Bronchial epithelial cell (primary cell): ENCODE data around the gene F5. TPM values are rescaled to one million over a fixed set of nuclear protein-coding genes. Genes with fewer than 3 reads are reported as not detected.

Experiments used
- DNase-seq: peaks from one replicate; pipeline ENCODE4 v3.0.0-alpha.2; 2010; ENCODE audit warnings: low read depth
- FAIRE-seq: peaks from 2 replicates; lab custom pipeline; 2011; peaks lifted over from hg19 to GRCh38; lab: Jason Lieb, UNC
- H3K27me3 ChIP-seq: 2 replicates; pipeline ENCODE4 v1.5.1; 2011; ENCODE audit warnings: low read length; ENCODE audit not compliant: control insufficient read depth, insufficient read depth
- H3K36me3 ChIP-seq: 2 replicates; pipeline ENCODE4 v1.5.1; 2011; ENCODE audit warnings: low read length; ENCODE audit not compliant: control insufficient read depth, insufficient read depth
- H3K4me3 ChIP-seq: 2 replicates; pipeline ENCODE4 v1.5.1; 2011; ENCODE audit warnings: mild to moderate bottlenecking, low read depth, low read length, control low read depth
- total RNA-seq: library from RNA; depleted of rRNA; stranded (reverse); fragments of >200 nt; gene quantifications from 2 replicates; pipeline ENCODE4 v1.2.1, GENCODE V29; 2014
- TF ChIP-seq, protein P1 (sequence below): IDR thresholded peaks from 2 replicates; pipeline ENCODE4 v1.5.1; 2011; ENCODE audit warnings: mild to moderate bottlenecking, moderate library complexity, low read length, control low read depth, inconsistent platforms; ENCODE audit not compliant: insufficient read depth, severe bottlenecking

F5 gene
- total RNA-seq, 1 donor from 2014 or later = not detected

DNA sequence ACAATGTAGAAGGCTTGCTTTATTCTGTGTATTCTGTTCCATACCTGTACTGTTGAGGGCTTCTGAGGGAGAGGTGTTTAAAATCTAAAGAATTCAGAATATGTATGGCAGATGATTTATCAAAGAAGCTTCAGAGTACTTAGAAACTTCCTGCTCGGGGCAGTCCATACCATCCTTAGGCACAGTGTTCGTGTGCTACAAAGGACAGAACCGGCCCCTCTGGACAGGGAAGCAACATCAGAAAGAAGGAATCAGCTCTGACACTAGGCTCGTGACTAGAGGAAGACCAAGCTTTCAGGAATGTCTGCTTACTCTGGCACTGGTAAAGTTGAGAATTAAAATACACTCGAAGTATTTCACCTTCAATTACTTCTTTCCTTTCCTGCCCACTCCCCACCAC is 29.5 kb upstream of the F5 start:
- no peaks in the 10 kb centered on the region for H3K36me3 ChIP-seq
- TF ChIP-seq, protein P1, sequence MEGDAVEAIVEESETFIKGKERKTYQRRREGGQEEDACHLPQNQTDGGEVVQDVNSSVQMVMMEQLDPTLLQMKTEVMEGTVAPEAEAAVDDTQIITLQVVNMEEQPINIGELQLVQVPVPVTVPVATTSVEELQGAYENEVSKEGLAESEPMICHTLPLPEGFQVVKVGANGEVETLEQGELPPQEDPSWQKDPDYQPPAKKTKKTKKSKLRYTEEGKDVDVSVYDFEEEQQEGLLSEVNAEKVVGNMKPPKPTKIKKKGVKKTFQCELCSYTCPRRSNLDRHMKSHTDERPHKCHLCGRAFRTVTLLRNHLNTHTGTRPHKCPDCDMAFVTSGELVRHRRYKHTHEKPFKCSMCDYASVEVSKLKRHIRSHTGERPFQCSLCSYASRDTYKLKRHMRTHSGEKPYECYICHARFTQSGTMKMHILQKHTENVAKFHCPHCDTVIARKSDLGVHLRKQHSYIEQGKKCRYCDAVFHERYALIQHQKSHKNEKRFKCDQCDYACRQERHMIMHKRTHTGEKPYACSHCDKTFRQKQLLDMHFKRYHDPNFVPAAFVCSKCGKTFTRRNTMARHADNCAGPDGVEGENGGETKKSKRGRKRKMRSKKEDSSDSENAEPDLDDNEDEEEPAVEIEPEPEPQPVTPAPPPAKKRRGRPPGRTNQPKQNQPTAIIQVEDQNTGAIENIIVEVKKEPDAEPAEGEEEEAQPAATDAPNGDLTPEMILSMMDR = no peak
- no peaks in the 10 kb centered on the region for H3K27me3 ChIP-seq
- FAIRE-seq (no peak), DNase-seq (no peak)
- H3K4me3 ChIP-seq = no peak overlapping the region

DNA sequence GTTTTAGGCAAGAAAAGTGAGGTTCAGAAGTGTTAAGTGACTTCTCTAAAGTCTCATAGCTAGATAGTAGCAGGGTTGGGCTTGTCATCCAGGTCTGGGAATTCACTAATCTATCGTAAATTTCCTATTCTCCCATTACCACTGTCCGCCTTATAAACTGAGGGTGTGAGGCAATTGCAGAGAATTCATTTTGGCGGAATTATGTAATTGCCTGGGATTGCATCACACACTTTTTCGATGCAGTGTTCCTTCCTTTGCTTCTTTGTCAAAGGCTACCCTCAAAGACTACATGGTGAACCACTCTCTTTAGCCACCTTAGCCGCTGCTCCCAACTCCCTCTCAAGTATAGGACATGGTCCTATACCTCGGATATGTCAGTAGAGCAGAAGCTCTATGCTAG is 24.6 kb upstream of the F5 start:
- DNase-seq (no peak), FAIRE-seq (no peak)
- Histone ChIP-seq H3K4me3 (no peak overlapping the region), H3K36me3 (no peaks in the 10 kb centered on the region), H3K27me3 (peaks cover 4% of the 10 kb centered on the region)
- TF ChIP-seq, protein P1 = no peak

DNA sequence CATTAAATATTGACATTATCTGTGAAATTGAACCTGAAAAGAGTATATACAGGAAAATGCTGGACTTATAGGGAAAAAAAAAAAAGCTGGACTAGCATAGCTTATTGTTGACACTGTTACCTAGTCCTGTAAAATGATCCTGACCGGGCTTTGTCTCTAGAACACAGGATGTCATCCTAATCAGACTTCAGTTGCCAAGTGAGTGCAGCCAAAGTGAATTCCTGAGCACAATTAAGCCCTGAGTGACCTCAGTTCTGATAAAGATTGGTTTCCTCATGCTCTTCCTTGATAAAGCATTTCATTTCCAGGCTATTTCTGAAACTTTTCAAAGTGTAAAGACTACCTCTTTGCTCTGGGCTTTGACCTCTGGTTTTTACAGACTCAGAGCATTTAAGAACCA is 23.8 kb upstream of the F5 start:
- Histone ChIP-seq H3K4me3 (no peak overlapping the region), H3K27me3 (peaks cover 5% of the 10 kb centered on the region), H3K36me3 (no peaks in the 10 kb centered on the region)
- TF ChIP-seq, protein P1 = no peak
- DNase-seq = no peak
- no peak for FAIRE-seq

DNA sequence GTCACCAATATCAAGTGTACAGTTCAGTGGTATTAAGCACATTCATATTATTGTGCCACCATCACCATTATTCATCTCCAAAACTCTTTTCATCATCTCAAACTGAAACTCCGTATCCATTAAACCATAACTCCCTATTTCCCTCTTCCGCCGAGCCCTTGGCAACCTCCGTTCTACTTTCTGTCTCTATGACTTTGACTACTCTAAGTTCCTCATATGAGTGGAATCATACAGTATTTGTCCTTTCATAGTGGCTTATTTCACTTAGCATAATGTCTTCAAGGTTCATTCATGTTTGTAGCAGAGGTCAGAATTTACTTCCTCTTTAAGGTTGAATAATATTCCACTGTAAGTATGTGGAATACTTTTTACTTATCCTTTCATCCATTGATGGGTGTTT is 21.9 kb upstream of the F5 start:
- TF ChIP-seq, protein P1 = no peak

DNA sequence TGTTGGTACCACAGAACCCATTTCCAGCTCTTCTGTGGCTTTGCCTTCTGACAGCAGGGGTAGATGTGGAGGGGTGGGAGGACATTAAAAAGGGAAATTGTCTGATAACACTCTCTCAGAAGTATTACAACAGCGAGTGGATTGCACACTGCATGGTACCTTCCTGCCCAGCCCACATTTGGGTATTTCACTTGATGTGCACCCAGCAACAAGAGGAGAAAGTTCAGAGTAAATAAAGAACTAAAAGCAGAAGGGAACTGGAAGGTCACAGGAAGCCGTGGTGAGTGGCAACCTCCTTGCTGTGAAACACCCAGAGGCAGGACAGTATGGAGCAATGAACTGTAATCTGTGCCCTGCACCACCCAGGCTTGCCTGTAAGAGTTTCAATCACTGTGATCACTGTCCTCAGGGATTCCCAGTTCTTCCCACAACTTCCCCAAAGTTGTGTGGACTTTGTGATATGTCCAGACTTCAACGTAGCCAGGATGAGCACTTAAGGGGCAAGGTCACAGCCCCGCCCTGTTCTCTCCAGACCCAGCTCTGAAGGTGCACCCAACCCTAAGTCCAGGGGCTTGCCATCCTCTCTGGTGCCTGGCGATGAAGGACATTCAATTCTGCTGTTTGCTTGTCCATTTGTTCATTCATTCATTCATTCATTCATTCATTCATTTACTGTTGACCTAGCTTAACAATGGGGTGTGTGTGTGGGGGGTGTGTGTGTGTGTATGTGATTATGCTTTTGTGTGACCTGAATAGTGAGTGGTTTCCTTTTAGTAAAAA is 18.7 kb upstream of the F5 start:
- Histone ChIP-seq H3K27me3 (peaks cover 9% of the 10 kb centered on the region), H3K4me3 (no peak overlapping the region), H3K36me3 (no peaks in the 10 kb centered on the region)
- TF ChIP-seq, protein P1 = no peak
- DNase-seq = no peak
- FAIRE-seq = no peak

More for the DNA sequence above, 21.9 kb upstream of the F5 start:
- DNase-seq (no peak), FAIRE-seq (no peak)
- peaks cover 9% of the 10 kb centered on the region for H3K27me3 ChIP-seq
- H3K4me3 ChIP-seq = no peak overlapping the region
- no peaks in the 10 kb centered on the region for H3K36me3 ChIP-seq
